Osteoblast (primary cell): ENCODE data around the gene GSTM1. TPM values are rescaled to one million over a fixed set of nuclear protein-coding genes. Genes with fewer than 3 reads are reported as not detected.

Experiments
- DNase-seq: peaks from one replicate; pipeline ENCODE4 v3.0.0; 2011; ENCODE audit warnings: low spot score, mixed read lengths; ENCODE audit not compliant: insufficient read length; ENCODE audit errors: missing footprints
- H2AFZ ChIP-seq: 2 replicates; pipeline ENCODE4 v1.6.0; 2011; ENCODE audit warnings: mild to moderate bottlenecking, low read length
- H3K27ac ChIP-seq: 2 replicates; pipeline ENCODE4 v1.5.1; 2011; ENCODE audit warnings: mild to moderate bottlenecking, low read depth, low read length, moderate library complexity
- H3K27me3 ChIP-seq: 2 replicates; pipeline ENCODE4 v1.6.0; 2012; ENCODE audit warnings: mild to moderate bottlenecking, control low read depth, inconsistent platforms, low read length, moderate library complexity; ENCODE audit not compliant: insufficient read depth
- H3K36me3 ChIP-seq: 2 replicates; pipeline ENCODE4 v1.5.1; 2011; ENCODE audit warnings: mild to moderate bottlenecking, low read length, control low read depth, moderate library complexity; ENCODE audit not compliant: insufficient read depth
- H3K4me1 ChIP-seq: 2 replicates; pipeline ENCODE4 v1.5.1; 2011; ENCODE audit warnings: mild to moderate bottlenecking, low read length, control low read depth, moderate library complexity; ENCODE audit not compliant: insufficient read depth
- H3K4me2 ChIP-seq: 2 replicates; pipeline ENCODE4 v1.6.0; 2011; ENCODE audit warnings: mild to moderate bottlenecking, low read length; ENCODE audit not compliant: insufficient read depth
- H3K4me3 ChIP-seq: fragments of 200-600 bp; sonication (generic); 3 replicates; pipeline ENCODE4 v1.5.1; 2012; ENCODE audit warnings: mild to moderate bottlenecking, low read length, inconsistent platforms; ENCODE audit not compliant: insufficient read depth
- H3K79me2 ChIP-seq: 2 replicates; pipeline ENCODE4 v1.6.0; 2012; ENCODE audit warnings: mild to moderate bottlenecking, low read length, control low read depth, inconsistent platforms; ENCODE audit not compliant: insufficient read depth
- H3K9me3 ChIP-seq: 2 replicates; pipeline ENCODE4 v1.5.1; 2011; ENCODE audit warnings: low read depth, low read length, control low read depth
- H4K20me1 ChIP-seq: 2 replicates; pipeline ENCODE4 v1.6.0; 2012; ENCODE audit warnings: mild to moderate bottlenecking, low read length, control low read depth; ENCODE audit not compliant: insufficient read depth
- total RNA-seq: library from RNA; depleted of rRNA; stranded (reverse); fragments of >200 nt; gene quantifications from 2 replicates; pipeline ENCODE4 v1.2.3, GENCODE V29; 2012
- TF ChIP-seq, protein P1 (sequence below): IDR thresholded peaks from 2 replicates; pipeline ENCODE4 v1.5.1; 2011; ENCODE audit warnings: mild to moderate bottlenecking, low read depth, low read length, moderate library complexity; ENCODE audit errors: extremely low read depth

Gene GSTM1
- total RNA-seq, 1 donor, result not detected

DNA sequence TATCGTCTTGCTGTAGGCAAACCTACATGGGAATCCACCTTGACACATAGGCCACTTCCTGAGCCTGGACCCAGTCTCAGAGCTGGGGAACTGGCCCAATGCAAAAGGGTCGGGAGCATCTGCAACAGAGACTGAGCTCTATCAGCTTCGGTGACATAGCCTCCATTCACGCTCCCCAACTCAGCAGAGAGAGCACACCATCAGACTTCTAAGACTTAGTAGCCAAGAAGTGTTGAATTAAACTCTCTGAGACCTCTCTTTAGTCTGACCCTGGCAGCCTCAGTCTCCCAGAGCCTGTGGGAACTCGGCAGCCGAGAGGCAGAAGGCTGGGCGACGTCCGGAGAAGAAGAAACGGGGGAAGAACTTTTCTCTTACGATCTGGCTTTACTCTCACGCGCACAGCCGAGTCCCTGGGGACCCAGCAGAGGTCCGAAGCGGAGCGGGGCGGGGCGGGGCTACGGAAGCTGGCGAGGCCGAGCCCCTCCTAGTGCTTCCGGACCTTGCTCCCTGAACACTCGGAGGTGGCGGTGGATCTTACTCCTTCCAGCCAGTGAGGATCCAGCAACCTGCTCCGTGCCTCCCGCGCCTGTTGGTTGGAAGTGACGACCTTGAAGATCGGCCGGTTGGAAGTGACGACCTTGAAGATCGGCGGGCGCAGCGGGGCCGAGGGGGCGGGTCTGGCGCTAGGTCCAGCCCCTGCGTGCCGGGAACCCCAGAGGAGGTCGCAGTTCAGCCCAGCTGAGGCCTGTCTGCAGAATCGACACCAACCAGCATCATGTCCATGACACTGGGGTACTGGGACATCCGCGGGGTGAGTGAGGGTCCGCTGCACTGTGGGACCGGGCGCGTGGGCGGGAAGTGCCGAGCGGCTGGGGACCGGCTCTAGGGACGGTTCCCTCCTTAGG, 31.8 kb upstream of the GSTM1 start, which contains the start of gene GSTM4:
Gene GSTM4, plus strand, starts transcription at position 485 of the 905 bp plus-strand sequence. Its CDS starts 291 bp downstream, at position 776.
- TF ChIP-seq, protein P1, sequence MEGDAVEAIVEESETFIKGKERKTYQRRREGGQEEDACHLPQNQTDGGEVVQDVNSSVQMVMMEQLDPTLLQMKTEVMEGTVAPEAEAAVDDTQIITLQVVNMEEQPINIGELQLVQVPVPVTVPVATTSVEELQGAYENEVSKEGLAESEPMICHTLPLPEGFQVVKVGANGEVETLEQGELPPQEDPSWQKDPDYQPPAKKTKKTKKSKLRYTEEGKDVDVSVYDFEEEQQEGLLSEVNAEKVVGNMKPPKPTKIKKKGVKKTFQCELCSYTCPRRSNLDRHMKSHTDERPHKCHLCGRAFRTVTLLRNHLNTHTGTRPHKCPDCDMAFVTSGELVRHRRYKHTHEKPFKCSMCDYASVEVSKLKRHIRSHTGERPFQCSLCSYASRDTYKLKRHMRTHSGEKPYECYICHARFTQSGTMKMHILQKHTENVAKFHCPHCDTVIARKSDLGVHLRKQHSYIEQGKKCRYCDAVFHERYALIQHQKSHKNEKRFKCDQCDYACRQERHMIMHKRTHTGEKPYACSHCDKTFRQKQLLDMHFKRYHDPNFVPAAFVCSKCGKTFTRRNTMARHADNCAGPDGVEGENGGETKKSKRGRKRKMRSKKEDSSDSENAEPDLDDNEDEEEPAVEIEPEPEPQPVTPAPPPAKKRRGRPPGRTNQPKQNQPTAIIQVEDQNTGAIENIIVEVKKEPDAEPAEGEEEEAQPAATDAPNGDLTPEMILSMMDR, result no peak
- Histone ChIP-seq H3K4me3 (peak within 1 kb of the TSS; percentile 87), H3K79me2 (no peaks in the 10 kb centered on the region), H3K27ac (peak within 1 kb of the TSS; percentile 44), H3K36me3 (no peaks in the 10 kb centered on the region), H2AFZ (peak within 1 kb of the TSS; percentile 92), H4K20me1 (no peaks in the 10 kb centered on the region), H3K4me1 (peaks cover 11% of the 10 kb centered on the region), H3K27me3 (peaks cover 18% of the 10 kb centered on the region), H3K9me3 (no peaks in the 10 kb centered on the region), H3K4me2 (peak within 1 kb of the TSS; percentile 83)
- peak; percentile 94 for DNase-seq

DNA sequence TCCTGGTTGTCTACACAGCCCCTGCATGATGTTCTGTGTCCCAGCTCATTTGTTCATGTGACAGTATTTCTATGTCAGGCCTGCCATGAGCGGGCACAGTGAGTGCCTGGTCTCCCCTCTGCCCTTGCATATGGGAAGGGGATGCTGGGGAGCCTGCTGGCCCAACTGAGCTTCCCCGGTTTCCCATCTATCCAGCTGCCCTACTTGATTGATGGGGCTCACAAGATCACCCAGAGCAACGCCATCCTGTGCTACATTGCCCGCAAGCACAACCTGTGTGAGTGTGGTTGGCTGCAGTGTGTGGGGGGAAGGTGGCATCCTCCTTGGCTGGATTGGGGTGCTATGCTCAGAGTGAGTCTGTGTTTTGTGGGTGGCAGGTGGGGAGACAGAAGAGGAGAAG, 30.2 kb upstream of the GSTM1 start:
- H4K20me1 ChIP-seq, result no peaks in the 10 kb centered on the region
- no peak overlapping the region for H3K27ac ChIP-seq
- peaks cover 8% of the 10 kb centered on the region for H3K4me1 ChIP-seq
- no peaks in the 10 kb centered on the region for H3K36me3 ChIP-seq
- H3K9me3 ChIP-seq, result no peaks in the 10 kb centered on the region
- no peak overlapping the region for H3K4me3 ChIP-seq
- no peak for DNase-seq
- no peak overlapping the region for H2AFZ ChIP-seq
- peaks cover 5% of the 10 kb centered on the region for H3K27me3 ChIP-seq
- TF ChIP-seq, protein P1, result no peak
- H3K4me2 ChIP-seq, result no peak overlapping the region
- no peaks in the 10 kb centered on the region for H3K79me2 ChIP-seq

DNA sequence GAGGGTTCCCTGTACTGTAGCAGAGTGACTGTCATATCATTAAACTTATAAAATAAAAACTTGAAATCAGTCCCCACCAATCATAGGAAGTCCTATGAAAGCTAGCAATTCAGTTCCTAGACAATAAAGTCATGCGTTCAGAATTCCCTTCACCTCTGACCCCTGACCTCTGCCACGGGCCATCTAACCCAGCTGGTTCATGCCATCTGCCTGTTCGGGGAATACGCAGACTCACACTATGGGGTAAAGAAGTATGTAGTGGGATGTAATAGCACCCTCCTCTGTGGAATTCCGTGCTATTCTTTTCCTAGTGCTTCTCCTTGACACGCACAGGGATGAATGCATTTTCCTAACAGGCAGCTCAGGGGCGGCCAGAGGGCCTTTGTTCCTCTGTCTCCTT, 29.6 kb upstream of the GSTM1 start:
- Histone ChIP-seq H3K27me3 (peaks cover 5% of the 10 kb centered on the region), H3K4me3 (no peak overlapping the region), H3K4me2 (no peak overlapping the region), H3K27ac (no peak overlapping the region), H3K36me3 (no peaks in the 10 kb centered on the region), H4K20me1 (no peaks in the 10 kb centered on the region), H3K9me3 (no peaks in the 10 kb centered on the region), H3K79me2 (no peaks in the 10 kb centered on the region), H2AFZ (no peak overlapping the region), H3K4me1 (peaks cover 8% of the 10 kb centered on the region)
- TF ChIP-seq, protein P1, result no peak
- no peak for DNase-seq

DNA sequence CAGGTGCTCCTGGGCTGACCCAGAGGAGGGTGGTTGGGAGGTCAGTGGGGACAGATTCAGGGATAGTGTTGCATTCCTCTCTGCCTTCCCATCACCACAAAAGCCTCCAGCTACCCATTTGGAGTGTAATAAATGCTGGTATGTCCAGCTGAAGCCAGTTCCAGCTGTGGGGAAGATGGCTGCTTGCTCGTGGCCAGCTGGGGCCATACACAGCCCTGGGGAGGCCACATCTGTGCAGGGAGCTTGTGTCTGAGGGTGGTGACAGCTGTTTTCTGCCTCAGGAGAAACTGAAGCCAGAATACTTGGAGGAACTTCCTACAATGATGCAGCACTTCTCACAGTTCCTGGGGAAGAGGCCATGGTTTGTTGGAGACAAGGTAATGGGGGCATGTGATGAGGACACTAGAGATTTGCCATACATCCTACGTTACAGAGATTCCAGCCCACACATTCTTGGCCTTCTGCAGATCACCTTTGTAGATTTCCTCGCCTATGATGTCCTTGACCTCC, 29.0 kb upstream of the GSTM1 start:
- Histone ChIP-seq H3K79me2 (no peaks in the 10 kb centered on the region), H3K4me2 (no peak overlapping the region), H3K27ac (no peak overlapping the region), H3K36me3 (no peaks in the 10 kb centered on the region), H4K20me1 (no peaks in the 10 kb centered on the region), H3K9me3 (no peaks in the 10 kb centered on the region), H3K27me3 (peaks cover 5% of the 10 kb centered on the region), H3K4me3 (no peak overlapping the region), H2AFZ (no peak overlapping the region), H3K4me1 (peaks cover 8% of the 10 kb centered on the region)
- TF ChIP-seq, protein P1, result no peak
- no peak for DNase-seq
